Inflammatory macrophage (primary cell): ENCODE data around the gene NALCN.

ENCODE experiments used
- DNase-seq, 2 donors: peaks; one replicate each; pipeline ENCODE4 v3.0.0-alpha.2; 2020 to 2022

NALCN gene

DNA sequence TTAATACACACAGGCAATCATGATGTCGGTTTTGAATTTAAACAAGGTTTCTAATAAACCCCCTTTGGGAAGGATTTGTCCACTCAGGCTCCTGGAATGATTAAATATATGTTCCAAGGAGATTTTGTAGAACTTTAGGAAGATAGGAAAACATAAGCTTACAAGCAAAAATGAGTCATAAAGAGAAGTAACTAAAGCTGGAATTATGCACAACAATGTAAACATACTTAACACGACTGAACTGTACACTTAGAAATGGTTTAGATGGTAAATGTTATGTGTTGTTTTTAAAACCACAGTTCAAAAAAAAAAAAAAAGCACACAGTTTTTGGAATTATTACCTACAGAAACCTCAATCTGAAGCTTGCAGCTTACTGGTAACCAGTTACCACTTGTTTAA lies 304.4 kb downstream of the NALCN start:
- DNase-seq: no peak

DNA sequence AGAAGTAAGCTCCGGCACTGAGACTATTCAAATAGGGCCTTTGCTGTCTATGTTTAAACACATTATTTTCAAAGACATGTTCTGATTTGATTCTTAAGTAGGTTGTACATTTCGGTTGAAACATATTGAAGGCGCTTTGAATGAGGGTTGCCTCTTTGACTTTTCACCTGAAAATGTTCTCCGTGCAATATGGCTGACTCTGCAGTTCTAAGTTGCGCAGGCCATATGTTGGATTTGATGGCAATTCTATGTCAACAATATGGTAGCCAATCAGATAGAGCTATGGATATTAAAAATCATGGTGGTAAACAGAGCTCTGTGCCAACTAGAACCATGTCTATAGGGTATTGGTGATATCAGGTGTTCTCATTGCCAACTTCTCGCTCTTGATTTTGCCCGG lies 307.3 kb downstream of the NALCN start:
- DNase-seq: no peak

DNA sequence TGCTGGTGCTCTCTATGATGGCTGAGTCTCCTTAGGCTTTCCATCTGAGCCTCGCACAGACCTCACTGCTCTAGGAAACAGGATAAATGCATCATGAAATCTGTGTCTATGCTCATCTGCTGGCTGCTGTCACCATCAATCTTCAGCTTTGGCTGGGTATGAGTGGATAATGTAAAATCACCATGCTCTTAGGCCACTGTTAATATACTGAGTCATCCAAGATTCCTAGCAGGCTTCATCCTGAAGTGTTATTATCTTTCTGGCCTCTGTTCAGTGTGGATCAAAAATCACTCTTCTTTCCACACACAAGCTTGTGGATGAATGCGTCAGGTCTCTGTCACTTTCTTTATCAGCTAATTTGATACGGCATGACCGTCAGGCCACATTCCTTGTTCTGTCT lies 317.4 kb downstream of the NALCN start:
- no peak for DNase-seq

DNA sequence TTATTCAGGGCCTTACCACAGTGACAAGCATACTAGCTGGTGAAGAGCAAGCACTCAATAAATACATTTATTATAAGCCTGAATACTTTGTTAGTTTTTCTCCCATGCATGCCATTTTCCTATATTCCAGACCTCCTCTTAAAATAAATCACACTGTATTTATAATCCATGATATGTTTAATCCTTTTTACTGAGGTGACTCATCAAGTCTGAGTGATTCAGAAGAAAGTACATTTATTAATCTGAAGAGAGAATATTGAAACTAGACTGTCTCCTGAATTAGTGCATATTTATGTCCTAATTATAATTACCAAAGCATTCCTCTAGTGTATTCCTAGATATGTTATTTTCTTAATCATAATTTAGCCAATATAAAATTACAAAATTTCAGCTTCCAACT lies 323.3 kb downstream of the NALCN start:
- DNase-seq: no peak

DNA sequence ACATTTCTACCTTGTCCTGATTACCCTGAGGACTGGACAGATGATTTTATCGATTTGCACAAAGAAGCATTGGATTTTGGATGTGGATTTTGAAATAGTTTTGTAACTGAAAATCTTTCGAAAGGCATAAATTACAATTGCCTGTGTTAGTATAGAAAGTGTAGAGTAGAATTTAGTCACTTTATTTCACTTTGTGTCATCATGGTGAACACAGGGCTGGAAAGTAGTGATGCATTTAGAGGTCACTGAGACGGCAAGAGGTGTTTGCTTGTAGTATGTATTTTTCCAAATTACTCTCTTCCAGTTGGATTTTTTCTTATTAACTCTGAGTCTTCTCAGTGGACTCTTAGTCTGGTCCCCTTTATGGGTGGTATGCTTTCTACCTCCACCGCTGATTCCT lies 326.0 kb downstream of the NALCN start:
- no peak for DNase-seq

DNA sequence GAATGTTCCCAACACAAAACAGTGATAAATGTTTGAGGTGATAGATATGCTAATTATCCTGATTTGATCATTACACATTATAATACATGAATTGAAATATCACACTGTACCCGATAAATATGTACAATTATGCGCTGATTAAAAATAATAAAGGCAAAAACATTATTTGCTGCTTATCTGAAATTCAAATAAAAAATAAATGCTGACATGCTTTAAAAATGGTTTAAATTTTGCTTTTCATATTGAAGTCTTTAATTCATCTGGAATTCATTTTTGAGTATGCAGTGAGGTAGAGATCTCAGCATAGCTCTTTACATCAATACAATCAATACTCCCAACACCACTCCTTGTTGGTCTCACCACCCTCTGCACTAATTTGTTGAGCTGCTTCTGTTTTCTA lies 330.8 kb downstream of the NALCN start:
- no peak for DNase-seq

DNA sequence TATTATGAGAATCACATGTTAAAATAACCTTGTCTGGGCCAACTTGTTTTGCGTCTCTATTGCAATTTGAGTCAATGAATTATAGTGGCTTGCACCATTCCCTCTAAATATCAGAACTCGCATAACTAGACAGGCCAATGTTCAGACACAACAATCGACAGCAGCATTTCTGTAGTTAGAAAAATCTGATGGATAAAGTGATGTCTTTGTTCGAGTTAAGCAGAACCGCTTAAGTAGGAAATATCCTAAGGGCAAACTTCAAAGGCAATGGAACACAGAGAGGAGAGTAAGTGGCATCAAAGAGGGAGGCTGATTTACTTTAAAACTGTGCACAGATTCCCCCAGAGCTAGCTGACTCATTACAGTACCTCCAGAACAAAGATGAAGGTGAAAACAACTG lies 333.9 kb downstream of the NALCN start:
- no peak for DNase-seq

DNA sequence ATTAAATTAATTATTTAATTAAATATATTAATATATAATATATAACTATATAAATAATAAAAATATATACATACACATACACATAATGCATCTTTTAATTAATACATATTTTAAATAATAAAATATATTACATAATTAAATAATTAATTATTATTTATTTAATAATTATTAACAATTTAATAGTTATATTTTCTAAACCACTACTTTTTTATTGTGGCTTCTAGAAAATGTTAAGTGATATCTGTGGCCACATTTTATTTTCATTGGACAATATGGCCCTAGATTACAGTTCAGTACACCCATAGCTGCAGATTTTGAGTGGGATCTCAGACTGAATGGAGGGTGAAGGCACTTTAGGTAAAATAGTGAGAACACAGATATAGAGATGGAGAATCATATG lies 335.7 kb downstream of the NALCN start:
- no peak for DNase-seq

DNA sequence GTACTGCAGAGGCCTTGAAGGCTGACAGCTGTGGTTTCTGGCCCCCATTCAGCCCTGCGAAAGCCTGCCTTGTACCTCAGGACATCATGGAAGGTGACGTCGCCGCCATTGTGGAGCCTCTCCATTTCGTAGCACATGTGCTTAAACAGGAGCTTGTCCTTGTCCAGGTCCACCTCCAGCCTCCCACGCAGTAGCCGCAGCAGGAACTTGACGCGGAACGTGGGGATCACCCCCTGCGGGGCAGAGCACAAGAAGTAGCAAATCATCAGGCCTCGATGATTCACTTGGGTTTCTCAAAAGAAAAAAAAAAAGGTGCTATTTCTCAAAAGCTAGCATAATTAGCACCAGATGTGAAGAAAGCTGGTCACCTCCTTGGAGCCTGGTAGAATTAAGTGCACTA lies 351.0 kb downstream of the NALCN start:
- DNase-seq: no peak

DNA sequence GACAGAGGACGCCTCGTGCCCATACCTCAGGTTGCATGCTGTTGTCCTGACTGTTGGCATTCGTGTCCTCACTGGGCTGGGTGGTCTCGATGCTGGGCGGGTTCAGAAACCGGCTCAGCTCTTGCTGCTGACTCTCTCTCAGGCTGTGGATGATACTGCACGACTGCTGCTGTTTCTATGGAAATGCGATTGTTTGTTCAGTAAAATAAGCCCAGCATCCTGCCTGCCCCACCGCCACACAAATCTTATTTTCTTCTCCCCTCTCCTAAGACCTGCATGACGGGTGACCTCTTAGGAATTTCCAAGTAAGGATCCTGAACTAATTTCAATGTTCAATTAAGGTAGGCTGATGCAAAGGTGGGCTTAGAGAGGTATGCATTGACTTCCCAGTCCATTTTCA lies 356.5 kb downstream of the NALCN start:
- no peak for DNase-seq

DNA sequence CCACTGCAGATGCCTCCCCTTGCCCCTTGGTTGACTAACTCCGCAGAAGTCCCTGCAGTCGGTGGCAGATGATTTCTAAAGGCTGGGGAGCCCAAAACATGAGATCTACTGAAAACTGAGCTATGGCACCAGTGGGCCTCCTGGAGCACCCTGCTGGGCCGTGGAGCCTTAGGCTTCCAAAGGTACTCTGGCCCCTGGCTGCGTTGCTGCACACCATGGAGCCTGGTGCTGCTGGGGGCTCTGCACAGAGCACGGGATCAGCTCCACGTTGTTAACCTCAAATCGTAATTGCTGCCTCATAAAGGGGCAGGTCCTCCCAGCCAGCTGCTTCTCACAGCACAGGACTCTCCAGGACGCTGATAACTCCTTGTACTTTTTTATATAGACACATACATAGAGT lies 357.5 kb downstream of the NALCN start:
- no peak for DNase-seq

DNA sequence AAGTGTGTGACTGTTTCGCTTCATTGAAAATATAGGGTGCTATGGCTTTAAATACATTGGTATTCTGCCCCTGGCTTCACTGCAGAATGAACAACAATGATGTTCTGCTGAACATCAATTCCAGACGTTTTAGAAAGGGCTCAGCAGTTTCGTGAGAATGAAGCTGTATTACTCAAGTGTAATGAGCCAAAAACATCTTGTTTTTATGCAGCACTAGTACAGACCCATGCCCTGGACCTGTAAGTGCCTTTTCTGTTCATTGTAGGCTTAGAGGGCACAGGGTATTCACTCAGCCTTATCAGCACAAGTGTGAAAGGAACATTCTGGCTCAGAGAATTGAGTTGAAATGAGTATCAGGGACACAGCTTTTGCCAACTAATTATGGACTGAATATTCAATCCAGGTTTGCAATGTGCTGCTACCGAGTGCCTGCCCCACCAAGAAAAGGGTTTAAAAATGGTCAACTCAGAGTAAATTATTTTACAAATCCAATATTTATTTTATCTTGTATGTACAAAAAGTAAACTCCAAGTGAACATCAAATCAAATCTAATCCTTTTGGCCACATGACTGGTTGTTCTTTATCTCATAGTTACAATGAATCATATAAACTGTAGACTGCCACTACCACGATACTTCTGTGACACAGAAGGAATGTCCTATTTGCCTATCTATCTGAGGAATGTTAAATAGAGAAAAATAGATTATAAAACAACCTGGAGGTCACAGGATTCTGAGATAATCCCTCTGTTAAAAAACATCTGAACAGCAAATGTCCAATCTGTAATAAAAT lies 362.8 kb downstream of the NALCN start:
- no peak for DNase-seq

DNA sequence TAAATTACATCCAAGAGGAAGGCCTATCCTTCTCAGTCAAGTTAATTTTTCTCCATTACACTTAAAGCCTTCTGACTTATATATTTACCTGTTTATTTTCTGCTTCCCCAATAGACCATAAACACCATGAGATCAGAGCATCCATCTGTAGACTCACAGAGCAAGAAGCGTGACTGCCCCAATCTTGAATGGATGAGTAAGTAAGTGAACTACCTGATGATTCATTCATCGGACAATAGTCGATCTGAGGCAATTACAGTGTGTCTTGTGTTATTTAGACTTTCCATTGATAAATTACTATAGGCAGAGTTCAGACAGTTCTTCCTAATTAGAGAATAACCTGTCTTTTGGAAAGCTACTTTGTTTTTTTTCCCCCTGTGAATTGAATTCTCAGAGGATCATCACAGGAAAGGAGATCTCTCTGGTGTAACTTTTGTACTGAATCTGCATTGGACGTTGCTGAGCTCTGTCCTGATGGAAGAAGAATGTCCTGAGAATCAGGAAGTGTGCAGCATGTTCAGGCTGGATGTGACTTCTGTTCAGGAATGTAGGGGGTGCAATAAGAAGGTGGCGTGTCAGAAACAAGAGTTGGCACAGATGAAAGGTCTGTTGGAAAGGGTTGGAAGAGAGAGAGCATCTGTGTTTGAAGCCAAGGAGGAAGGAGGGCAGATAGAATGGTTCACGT lies 367.0 kb downstream of the NALCN start:
- DNase-seq: no peak

DNA sequence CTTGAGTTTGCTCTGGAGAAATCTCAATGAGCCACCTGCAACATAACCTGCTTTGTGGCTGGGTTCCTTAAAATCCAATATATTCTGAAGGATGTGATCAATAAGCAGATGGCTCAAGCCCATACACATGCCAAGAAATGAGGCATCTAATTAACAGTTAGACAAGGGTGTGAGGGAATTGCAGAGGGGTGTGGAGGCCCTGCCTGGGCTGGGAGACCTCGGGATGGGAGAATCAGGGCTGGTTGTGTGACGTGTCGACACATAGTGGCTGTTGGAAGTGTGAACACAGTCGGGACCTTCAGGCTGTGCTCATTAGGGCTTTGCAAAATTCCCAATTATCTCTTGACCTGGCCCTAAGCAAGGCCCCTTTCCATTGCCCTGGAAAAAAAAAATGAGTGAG lies 379.8 kb downstream of the NALCN start:
- DNase-seq: no peak

DNA sequence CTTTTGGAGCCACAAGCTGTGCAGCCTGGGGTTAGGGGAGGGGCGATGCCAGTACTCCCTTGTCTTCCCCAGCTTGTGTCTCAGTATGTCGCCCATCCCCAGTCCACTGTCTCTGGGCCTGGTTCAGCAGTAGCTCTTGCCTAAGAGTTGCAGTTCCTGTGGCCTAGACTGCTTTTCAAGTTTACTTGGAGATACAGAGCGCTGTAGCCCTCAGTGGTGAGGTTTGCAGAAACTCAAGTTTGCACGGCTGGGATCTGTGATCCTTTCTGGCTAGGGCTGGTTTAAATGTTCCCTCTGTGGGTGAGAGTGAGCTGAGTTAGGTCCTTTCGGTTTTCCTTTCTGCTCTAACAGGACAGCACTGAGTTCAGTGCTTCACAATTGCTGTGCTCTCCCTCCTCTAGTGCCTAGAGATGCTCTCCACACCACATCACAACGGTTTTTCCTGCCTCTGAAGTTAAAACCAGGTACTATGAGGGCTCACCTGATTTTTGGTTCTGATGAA lies 381.1 kb downstream of the NALCN start:
- no peak for DNase-seq

DNA sequence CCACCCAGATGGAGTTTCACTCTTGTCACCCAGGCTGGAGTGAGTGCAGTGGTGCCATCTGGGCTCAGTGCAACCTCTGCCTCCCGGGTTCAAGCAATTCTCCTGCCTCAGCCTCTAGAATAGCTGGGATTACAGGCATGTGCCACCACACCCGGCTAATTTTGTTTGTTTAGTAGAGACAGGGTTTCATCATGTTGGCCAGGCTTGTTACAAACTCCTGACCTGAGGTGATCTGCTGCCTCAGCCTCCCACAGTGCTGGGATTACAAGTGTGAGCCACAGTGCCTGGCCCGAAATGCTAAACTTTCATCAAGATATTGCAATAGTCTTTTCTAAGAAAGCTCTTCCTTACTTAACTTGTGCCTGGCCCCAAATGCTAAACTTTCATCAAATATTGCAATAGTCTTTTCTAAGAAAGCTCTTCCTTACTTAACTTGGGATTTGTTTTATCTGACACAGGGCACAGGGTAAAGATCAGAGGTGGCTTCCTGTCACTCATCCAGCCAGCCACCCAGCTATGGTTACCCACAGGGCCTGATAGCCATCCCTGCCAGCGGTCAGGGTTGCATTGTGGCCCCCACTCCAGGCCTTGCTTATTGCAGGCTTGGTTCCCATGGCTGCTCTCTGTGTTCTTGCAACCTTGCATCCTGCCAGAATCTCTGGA lies 389.4 kb downstream of the NALCN start:
- no peak for DNase-seq

DNA sequence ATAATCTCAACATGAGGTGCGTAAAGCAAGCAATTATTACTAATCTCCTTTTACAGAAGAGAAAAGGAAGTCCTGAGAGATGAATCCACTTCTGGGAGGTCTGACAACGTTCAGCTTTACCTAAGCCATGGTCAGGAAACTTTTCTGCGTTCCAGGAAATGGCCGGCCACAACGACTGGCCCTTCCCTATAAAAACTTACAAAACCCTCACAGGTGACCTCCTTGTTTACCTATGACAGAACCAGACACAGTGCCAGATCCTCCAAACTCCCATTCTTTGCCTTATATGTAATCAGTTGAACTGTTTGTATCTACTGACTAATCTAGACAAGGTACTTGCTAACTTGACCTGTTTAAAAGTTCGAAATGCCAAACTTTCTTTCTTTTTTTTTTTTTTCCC lies 390.0 kb downstream of the NALCN start:
- no peak for DNase-seq

DNA sequence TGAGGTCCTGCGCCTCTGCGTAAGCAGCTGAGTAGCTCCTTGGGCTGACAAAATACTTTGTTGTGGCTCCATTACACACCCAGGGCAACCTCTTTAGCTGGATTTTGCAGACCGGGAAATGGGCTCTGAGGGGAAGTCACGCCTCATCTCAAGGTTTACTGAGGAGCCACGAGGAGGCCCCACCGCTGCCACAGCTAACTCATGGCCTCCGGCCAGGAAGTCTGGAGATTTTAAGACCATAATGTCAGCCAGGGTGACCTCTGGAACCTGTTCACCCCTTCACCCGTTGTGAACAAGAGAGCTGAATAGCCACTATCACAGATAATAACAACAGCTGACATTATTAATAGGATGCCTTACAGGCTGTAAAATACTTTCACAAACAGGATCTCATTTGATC lies 390.4 kb downstream of the NALCN start:
- DNase-seq: no peak

DNA sequence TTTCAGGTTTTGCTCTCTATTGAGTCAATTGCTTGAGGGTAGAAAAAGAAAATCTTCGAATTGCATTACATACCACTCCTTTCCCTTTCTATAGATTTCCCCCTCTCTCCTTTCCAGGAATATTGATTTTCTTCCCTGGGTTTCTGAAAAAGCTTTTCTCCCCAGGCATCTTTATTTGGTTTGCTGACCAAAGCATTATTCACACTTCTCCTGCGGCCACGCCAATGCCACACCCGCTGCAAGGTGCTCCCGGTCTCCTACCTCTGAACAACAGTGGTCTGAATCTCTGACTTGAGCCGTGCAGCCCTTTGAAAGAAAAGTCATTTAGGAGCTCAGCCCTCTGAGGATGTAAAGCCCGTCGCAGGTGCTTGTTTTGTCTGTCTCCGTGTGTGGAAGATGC lies 390.8 kb downstream of the NALCN start:
- no peak for DNase-seq

DNA sequence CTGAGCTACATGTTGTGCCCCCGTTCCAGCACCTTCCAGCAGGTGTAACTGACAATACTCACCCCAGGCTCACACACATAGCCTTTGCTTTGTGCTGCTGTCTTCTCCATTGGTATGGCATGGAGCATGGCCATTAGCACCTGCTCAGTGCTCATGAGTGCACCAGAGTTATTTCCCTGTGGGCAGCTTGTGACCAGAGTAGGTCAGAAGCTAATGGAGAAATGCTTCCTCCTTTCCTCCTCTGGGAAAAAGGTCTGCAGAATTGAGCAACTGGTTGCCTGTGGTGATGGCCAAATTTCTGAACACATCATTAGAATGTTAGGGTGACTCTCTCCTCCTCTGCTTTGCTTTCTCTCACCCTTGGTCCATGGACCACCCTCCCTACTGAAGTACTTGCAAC lies 397.2 kb downstream of the NALCN start:
- no peak for DNase-seq

DNA sequence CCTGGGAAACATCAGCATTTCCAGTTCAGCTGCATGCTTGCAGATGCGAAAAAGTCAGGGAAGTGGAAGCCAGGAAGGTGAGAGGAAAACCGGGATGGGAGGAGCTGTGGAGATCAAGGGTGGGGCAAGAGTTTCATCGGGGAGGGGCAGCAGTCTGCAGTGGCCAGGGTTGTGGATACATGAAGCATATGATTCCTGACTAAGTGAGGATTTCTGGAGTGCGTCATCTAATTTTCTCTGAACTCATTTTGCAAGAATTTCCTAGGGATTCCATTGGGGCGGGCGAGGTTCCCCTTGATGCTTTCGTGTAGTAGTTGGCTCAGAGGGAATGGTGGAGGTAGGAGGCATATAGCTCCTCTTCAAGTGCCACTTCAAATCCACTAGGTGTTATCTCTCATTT lies 397.6 kb downstream of the NALCN start:
- DNase-seq: no peak

DNA sequence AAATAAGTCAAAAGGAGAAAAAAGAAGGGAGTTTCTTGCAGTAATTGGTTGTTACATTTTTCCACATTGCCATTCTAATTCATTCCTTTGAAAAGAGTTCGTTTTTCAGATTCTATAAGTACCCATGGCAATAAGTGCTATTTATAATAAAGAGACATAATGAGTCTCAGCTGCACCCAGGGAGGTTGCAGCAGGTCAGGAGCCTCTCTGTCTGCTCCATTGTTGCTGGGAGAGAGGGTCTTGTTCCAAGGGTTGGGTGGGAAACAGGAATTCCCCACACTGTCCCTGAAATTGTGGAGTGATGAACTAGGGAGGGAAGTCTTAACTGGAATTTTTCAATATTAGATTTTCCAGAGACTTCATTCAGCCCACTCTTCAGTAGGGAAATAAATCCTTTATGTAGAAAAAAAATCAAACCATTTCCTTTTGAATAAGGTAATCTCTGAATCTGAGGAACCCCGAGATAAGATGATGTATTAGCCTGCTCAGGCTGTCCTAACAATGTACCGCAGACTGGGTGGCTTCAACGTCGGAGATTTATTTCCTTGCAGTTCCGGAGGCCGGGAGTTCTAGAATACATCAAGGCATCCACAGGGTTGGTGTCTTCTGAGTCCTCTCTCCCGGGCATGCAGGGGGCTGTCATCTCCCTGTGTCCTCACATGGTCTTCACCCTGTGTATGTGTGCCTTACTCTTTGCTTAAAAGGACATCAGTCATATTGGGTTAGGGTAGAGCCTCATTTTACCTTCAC lies 399.0 kb downstream of the NALCN start:
- no peak for DNase-seq

DNA sequence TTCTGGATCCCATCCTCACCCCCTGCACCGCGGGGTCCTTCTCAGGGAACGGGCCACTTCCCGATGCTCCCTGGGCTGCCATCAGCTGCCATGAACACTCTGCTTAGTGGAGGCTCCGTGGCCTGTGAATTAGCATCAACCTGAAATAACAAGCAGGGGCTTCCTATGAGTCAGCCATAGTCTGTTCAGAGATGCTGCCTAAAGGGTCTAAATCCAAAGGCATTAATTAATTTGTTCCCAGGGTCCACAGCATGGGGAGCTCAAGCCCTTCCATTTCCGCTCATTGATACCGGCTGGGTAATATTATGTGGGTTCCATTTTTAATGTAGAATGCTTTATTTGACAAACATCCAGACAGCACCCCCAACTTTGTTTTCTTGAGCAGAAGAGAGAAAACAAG lies 399.8 kb downstream of the NALCN start:
- no peak for DNase-seq
